Panc1 (cell line): Measurements from ENCODE around the gene PSMB11.

ENCODE experiments used
- POLR2AphosphoS5 ChIP-seq: IDR thresholded peaks from 2 replicates; pipeline ENCODE4 v1.6.1; 2012; ENCODE audit warnings: mild to moderate bottlenecking, low read depth, low read length, moderate library complexity
- TF ChIP-seq, protein P1 (sequence below): fragments of 450-650 bp; IDR thresholded peaks from 2 replicates; pipeline ENCODE4 v1.5.1; 2017; ENCODE audit warnings: mild to moderate bottlenecking

DNA sequence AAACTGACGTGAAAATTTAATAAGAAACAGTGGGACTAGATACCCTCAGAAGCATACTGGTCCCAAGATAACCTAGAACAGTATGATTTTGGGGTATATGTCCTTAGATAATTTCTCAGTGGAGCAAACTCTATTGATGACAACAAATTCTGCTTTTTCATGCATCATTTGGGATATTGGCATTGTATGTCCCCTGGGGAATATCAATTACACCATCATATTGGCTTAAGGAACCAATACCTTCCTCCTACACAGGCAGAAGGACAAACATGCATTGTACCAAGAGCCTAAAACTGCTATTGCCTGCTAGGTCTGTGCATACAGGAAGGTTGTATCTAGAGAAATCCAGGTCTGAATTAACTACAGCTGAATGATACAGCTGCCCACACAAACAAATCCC, 32.9 kb downstream of the PSMB11 start:
- TF ChIP-seq POLR2AphosphoS5 = no peak
- TF ChIP-seq, protein P1, sequence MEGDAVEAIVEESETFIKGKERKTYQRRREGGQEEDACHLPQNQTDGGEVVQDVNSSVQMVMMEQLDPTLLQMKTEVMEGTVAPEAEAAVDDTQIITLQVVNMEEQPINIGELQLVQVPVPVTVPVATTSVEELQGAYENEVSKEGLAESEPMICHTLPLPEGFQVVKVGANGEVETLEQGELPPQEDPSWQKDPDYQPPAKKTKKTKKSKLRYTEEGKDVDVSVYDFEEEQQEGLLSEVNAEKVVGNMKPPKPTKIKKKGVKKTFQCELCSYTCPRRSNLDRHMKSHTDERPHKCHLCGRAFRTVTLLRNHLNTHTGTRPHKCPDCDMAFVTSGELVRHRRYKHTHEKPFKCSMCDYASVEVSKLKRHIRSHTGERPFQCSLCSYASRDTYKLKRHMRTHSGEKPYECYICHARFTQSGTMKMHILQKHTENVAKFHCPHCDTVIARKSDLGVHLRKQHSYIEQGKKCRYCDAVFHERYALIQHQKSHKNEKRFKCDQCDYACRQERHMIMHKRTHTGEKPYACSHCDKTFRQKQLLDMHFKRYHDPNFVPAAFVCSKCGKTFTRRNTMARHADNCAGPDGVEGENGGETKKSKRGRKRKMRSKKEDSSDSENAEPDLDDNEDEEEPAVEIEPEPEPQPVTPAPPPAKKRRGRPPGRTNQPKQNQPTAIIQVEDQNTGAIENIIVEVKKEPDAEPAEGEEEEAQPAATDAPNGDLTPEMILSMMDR = no peak
